ENCODE measurements around the gene SORBS2. TPM values are rescaled to one million over a fixed set of nuclear protein-coding genes. Genes with fewer than 3 reads are reported as not detected.

The SORBS2 gene
- total and polyA plus RNA-seq, 2 donors (not counting 1 experiment from before 2014, with no cell fraction given) = 0.25 to 0.89 TPM

- H4K20me1 ChIP-seq (ENCODE audit: control insufficient read depth, insufficient read depth, low read length, poor library complexity, severe bottlenecking) = no peaks in the 10 kb centered on the region
- no peaks in the 10 kb centered on the region for H3K27me3 ChIP-seq (replicated peaks in 1 of 4; ENCODE audit: control extremely low read depth in 1 of 4, control insufficient read depth in 3 of 4, insufficient read depth in 4 of 4, low read length in 3 of 4)
- H3K79me2 ChIP-seq (ENCODE audit: control insufficient read depth, insufficient read depth, low read length) = no peaks in the 10 kb centered on the region
- H3K27ac ChIP-seq (ENCODE audit: low read length in 2 of 2) = no peak overlapping the region
- CTCF ChIA-PET = no interaction called here
- H3K9ac ChIP-seq (ENCODE audit: low read length) = no peak overlapping the region
- POLR2A ChIA-PET = no interaction called here
- H3K36me3 ChIP-seq (replicated peaks in 1 of 2; ENCODE audit: control extremely low read depth in 1 of 2, control insufficient read depth in 1 of 2, extremely low read depth in 1 of 2, insufficient read depth in 2 of 2, low read length in 1 of 2) = no peaks in the 10 kb centered on the region
- Mint-ChIP-seq H3K27me3 (peaks cover 21% of the 10 kb centered on the region), H3K4me3 (no peak overlapping the region), H3K4me1 (no peaks in the 10 kb centered on the region), H3K27ac (no peak overlapping the region), H3K9me3 (ENCODE audit: insufficient read depth) (no peaks in the 10 kb centered on the region)
- intact Hi-C loops (cut with micrococcal nuclease) = no loop called here
- H2AFZ ChIP-seq (ENCODE audit: insufficient read depth, low read depth, low read length, poor library complexity, severe bottlenecking) = no peak overlapping the region
- H3K9me3 ChIP-seq (ENCODE audit: control extremely low read depth in 1 of 3, control insufficient read depth in 2 of 3, insufficient read depth in 1 of 3, low read length in 2 of 3) = no peaks in the 10 kb centered on the region
- WGBS (ENCODE audit: insufficient coverage) = 97% methylated on average over 11 of the region's 14 CpGs
- DNase-seq (no peak), ATAC-seq (ENCODE audit: low read depth) (no peak)
- no peak overlapping the region for H3K4me2 ChIP-seq (replicated peaks; ENCODE audit: low read depth, low read length, poor library complexity, severe bottlenecking)
- TF ChIP-seq, protein P1, sequence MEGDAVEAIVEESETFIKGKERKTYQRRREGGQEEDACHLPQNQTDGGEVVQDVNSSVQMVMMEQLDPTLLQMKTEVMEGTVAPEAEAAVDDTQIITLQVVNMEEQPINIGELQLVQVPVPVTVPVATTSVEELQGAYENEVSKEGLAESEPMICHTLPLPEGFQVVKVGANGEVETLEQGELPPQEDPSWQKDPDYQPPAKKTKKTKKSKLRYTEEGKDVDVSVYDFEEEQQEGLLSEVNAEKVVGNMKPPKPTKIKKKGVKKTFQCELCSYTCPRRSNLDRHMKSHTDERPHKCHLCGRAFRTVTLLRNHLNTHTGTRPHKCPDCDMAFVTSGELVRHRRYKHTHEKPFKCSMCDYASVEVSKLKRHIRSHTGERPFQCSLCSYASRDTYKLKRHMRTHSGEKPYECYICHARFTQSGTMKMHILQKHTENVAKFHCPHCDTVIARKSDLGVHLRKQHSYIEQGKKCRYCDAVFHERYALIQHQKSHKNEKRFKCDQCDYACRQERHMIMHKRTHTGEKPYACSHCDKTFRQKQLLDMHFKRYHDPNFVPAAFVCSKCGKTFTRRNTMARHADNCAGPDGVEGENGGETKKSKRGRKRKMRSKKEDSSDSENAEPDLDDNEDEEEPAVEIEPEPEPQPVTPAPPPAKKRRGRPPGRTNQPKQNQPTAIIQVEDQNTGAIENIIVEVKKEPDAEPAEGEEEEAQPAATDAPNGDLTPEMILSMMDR (IDR thresholded peaks at IDR 0.05) = no peak
- no peak for TF ChIP-seq EZH2 (IDR thresholded peaks at IDR 0.05; ENCODE audit: borderline replicate concordance, insufficient read depth, low read depth, low read length, poor library complexity, severe bottlenecking)
- H3K4me3 ChIP-seq (ENCODE audit: control extremely low read depth in 1 of 5, extremely low read depth in 1 of 5, insufficient read depth in 1 of 5, low read depth in 2 of 5, low read length in 4 of 5) = no peak overlapping the region
- H3K4me1 ChIP-seq (ENCODE audit: control insufficient read depth in 2 of 2, insufficient read depth in 2 of 2, low read length in 2 of 2) = no peaks in the 10 kb centered on the region
Measured at GRCh38 chr4:185657183-185657582, 154.8 kb downstream of the SORBS2 start.

DNA sequence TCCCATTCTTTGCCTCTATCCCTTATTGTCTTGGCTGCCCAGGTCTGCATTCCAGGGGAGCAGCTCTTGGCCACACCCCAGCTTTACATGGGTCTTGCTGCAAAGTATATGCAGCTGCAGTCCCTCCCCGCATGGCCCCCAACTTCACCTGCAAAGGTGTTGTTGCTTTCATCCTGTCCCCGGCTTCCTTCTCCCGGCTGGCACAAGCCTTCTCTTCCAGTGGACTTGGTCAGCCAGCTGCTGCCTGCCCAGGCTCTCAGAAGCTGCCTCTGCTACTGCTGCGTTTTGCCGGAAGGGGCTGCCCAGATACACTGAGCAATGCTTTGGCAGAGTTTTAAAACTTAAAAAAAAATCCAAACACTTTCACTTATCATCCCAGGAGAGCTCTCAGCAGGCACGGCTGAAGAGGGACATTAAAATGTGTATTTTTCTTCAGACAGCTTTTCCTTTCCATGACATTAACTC lies 155.5 kb downstream of the SORBS2 start:
- Histone ChIP-seq H3K27ac (ENCODE audit: low read length in 2 of 2) (no peak overlapping the region), H3K79me2 (ENCODE audit: control insufficient read depth, insufficient read depth, low read length) (no peaks in the 10 kb centered on the region), H3K4me1 (ENCODE audit: control insufficient read depth in 2 of 2, insufficient read depth in 2 of 2, low read length in 2 of 2) (no peaks in the 10 kb centered on the region), H3K4me2 (replicated peaks; ENCODE audit: low read depth, low read length, poor library complexity, severe bottlenecking) (no peak overlapping the region), H3K27me3 (replicated peaks in 1 of 4; ENCODE audit: control extremely low read depth in 1 of 4, control insufficient read depth in 3 of 4, insufficient read depth in 4 of 4, low read length in 3 of 4) (no peaks in the 10 kb centered on the region), H3K9me3 (ENCODE audit: control extremely low read depth in 1 of 3, control insufficient read depth in 2 of 3, insufficient read depth in 1 of 3, low read length in 2 of 3) (no peaks in the 10 kb centered on the region), H3K9ac (ENCODE audit: low read length) (no peak overlapping the region), H3K4me3 (ENCODE audit: control extremely low read depth in 1 of 5, extremely low read depth in 1 of 5, insufficient read depth in 1 of 5, low read depth in 2 of 5, low read length in 4 of 5) (no peak overlapping the region), H3K36me3 (replicated peaks in 1 of 2; ENCODE audit: control extremely low read depth in 1 of 2, control insufficient read depth in 1 of 2, extremely low read depth in 1 of 2, insufficient read depth in 2 of 2, low read length in 1 of 2) (no peaks in the 10 kb centered on the region), H2AFZ (ENCODE audit: insufficient read depth, low read depth, low read length, poor library complexity, severe bottlenecking) (no peak overlapping the region), H4K20me1 (ENCODE audit: control insufficient read depth, insufficient read depth, low read length, poor library complexity, severe bottlenecking) (no peaks in the 10 kb centered on the region)
- WGBS (ENCODE audit: insufficient coverage) = 87% methylated on average over 6 of the region's 6 CpGs
- no peaks in the 10 kb centered on the region for H3K4me1 Mint-ChIP-seq
- DNase-seq = no peak
- H3K9me3 Mint-ChIP-seq (ENCODE audit: insufficient read depth) = no peaks in the 10 kb centered on the region
- TF ChIP-seq, protein P1 (IDR thresholded peaks at IDR 0.05) = no peak
- no peak for TF ChIP-seq EZH2 (IDR thresholded peaks at IDR 0.05; ENCODE audit: borderline replicate concordance, insufficient read depth, low read depth, low read length, poor library complexity, severe bottlenecking)
- H3K27me3 Mint-ChIP-seq = peaks cover 16% of the 10 kb centered on the region
- no peak for ATAC-seq (ENCODE audit: low read depth)
- CTCF ChIA-PET = no interaction called here
- no peak overlapping the region for H3K27ac Mint-ChIP-seq
- intact Hi-C loops (cut with micrococcal nuclease) = no loop called here
- POLR2A ChIA-PET = no interaction called here
- H3K4me3 Mint-ChIP-seq = no peak overlapping the region
